Renal cortex interstitium (tissue), 11 donors: ENCODE data around the gene NLGN1. TPM values are rescaled to one million over a fixed set of nuclear protein-coding genes. Genes with fewer than 3 reads are reported as not detected.

ENCODE experiments used
- DNase-seq, 11 donors: peaks; one replicate each; pipeline ENCODE4 v3.0.0-alpha.2; 2013; ENCODE audit warnings: low read depth in 9 of 11, low spot score in 4 of 11; ENCODE audit errors: extremely low read depth in 1 of 11
- polyA plus RNA-seq, 3 donors: library from polyadenylated mRNA; unstranded; fragments of 120-200 nt; gene quantifications; one replicate each; pipeline ENCODE4 v1.2.1, GENCODE V29; 2013; ENCODE audit not compliant: insufficient read length in 3 of 3

NLGN1 gene
- polyA plus RNA-seq, 3 donors: 1.9 to 2.7 (median 2.5) TPM

- no peak for DNase-seq
These were observed 342.2 kb downstream of the NLGN1 start for GRCh38 chr3:173739726-173740125.

DNA sequence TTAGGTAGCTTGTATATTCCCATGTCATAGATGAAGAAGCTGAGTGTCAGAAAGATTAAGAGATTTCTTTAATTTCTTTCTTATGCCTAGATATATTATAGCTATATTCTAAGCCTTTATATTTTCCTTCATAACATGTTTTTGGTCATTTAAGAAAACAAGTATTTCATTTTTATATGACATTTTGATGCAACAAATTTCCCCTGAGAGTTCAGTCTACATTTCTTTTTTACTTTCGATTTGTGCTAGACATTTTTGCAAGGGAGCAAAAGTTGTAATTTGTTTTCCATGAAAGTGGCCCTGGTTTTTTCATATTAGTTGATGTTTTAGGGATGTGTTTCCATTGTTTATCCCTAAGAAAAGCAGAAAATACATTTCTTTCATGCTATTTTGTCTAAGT is 344.9 kb downstream of the NLGN1 start:
- no peak for DNase-seq

- DNase-seq: no peak
These were observed 345.6 kb downstream of the NLGN1 start for GRCh38 chr3:173743111-173743510.

- DNase-seq: no peak
These were observed 346.0 kb downstream of the NLGN1 start for GRCh38 chr3:173743516-173743915.

- no peak for DNase-seq
These were observed 346.9 kb downstream of the NLGN1 start for GRCh38 chr3:173744479-173744878.

DNA sequence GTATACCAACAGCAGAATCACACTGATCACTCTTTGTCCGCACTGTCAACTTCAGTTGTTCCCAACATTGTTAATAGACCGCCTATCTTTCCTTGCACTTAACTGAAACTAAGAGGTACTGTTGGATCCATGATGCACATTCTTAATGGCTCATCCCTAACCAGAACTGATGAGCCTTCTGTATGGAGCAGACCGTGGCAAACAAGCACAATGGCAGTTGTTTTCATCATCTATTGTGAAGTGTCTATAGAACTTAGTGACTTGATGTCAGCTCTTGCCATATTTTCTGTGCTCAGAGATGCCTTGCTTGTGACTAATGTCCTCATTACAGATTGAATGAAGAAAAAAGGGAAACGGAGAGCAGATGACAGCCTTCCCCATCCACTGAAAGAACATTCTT is 347.4 kb downstream of the NLGN1 start:
- DNase-seq: no peak

DNA sequence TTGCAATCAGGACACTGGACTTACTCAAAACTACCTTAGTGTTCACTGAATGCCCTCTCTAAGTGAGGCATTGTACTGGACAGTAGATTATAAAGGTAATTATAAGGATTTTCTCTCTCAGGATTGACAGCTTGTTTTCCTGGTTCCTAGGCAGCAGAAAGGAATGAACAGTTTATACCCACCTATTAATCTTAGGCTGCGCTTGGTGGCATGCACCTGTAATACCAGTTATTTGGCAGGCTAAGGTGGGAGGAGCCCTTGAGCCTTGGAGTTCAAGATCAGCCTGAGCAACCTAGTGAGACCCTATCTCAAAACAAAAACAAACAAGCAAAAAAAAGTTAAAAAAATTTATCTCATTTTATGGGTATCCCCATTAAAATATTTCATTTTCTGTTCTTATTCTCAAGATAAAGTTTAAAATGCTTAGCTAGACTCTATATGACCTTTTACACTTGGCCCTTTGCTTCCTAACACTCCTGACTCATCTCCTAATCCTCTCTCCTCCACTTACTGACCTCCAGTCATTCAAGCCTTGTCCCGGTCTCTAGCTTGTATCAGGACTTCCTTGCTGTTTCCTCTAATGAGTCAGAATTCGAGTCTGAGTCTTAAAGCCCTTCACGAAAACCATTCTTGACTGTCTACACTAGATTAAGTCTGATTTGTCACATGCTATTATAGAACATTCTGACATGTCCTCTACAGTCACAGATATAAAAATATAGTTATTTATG is 348.6 kb downstream of the NLGN1 start:
- DNase-seq: no peak

- no peak for DNase-seq
These were observed 349.9 kb downstream of the NLGN1 start for GRCh38 chr3:173747427-173747826.

- DNase-seq: no peak
These were observed 350.6 kb downstream of the NLGN1 start for GRCh38 chr3:173748105-173748504.

DNA sequence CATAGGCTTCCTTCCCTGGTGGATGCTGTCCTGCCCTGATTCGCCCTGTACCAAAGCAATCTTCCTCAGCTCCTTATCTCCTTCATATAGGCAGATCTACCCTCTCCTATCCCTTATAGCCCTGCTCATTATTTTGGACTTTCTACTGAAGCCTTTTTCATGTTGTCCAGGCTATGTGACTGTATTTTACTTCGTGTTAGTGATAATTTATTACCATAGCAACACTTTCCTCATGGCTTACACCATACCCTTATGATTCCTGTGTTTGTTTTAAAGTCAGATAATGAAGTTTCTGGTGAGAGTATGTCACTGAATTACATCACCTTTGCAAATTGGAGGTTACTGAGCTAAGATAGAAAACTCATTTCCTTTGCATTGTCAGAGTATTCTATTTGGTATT is 352.6 kb downstream of the NLGN1 start:
- no peak for DNase-seq

DNA sequence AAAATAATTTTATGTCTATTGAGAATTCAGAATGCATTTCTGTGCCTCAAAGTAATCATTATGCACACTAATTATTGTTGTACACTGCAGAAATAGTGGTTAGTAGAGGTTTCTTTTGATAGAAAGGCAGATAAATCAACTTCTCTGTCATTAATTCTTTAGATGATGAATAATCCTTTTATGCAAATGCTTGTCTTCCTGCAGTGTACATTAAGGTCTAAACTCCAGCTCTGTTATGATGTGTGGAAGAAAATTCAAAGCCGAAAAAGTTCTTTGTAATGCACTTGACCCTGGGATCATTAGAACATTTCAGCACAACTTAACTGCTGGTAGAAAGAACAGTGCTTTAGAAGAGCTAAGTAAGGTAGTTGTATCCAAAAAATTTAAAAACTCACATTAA is 353.0 kb downstream of the NLGN1 start:
- DNase-seq: no peak

DNA sequence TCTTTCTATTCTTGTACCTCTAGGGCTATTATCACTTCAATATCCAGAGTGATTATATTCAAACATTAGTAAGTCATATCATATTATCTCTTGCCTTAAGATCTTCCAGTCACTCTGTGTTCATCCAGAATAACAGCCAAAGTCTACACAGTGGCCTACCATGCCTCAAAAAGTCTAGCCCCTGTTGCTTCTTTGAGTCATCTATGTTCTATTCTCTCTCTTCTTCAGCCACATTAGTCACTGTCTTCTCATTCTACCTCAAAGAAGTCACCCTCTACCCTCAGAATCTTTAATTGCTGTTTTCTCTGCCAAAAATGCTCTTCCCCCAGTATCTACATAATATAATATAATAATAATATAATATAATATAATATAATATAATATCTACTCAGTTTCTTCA is 356.0 kb downstream of the NLGN1 start:
- DNase-seq: no peak

- DNase-seq: no peak
These were observed 357.6 kb downstream of the NLGN1 start for GRCh38 chr3:173755161-173755560.

GRCh38 chr3:173761161-173761560 is 363.6 kb downstream of the NLGN1 start:
- no peak for DNase-seq

DNA sequence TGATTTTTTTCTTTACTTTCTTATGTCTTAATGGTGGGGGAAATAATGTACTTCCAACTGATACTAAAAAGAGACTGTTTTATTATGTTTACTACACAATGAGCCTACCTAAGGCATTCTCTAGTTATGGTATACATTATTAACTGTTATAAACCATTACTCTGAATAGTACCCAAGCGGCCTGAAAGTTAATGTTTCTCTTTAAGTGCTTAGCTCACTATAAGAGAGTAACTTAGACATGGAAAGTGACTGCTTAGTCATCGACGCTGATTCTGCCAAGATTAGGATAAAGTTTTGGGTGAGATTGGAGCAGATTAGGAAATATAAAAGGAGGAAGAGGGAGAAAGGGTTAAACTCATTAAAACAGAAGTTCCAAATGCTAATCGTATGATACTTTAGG is 365.0 kb downstream of the NLGN1 start:
- no peak for DNase-seq

DNA sequence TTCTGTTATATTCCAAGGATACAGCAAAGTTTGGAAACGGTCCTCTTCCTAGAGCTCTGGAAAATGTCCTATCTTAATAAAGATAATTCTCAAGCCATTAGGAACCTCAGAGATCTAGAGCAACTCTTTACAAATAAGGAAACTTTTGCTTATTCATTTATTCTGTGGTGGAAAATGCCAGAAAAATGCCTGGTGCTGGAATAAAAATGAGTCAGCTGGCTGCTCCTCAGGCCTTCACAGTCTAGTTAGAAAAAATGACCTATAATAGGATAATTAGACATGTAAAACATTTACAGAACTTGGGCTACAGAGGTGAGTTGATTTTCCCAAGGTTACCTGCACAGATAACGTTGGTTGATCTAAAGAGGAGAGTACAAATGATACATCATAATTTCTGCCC is 372.5 kb downstream of the NLGN1 start:
- DNase-seq: no peak

DNA sequence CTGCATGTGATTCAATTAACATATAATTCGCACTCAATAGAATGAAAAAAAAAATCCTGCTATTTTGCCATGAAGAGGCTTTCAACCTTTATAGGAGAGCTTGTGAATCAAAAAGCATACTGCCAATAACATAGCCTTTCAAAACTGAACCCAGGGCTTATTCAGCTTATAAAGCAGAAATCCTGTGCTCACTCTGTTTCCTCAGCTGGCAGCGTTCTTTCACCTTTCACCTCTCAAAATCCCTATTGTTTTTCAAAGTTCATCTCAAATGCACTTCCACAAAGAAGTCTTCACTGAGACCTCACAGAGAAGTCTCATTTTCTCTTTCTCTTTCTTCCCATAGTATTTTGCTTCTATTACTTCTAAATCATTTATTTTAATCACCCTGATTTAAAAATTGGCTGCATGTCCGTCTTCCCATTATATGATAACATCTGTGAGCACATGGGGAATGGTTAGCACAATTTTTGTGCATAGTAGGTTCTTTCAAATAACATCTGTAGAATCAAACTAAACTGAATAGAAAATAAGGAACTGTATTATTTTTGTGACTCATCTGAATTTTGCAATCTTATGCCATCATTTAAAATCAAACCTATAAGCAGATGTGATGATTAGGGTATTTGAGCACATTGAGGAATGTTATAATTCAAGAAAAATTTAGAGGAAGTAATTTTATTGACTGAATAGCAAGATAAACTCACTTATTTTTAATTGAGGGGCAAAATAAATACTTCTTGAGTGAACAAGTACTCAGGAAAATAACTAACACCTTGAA is 373.4 kb downstream of the NLGN1 start:
- no peak for DNase-seq

- no peak for DNase-seq
These were observed 376.3 kb downstream of the NLGN1 start for GRCh38 chr3:173773800-173774199.

- no peak for DNase-seq
These were observed 376.8 kb downstream of the NLGN1 start for GRCh38 chr3:173774294-173774693.

GRCh38 chr3:173778251-173778650 is 380.7 kb downstream of the NLGN1 start:
- DNase-seq: no peak

DNA sequence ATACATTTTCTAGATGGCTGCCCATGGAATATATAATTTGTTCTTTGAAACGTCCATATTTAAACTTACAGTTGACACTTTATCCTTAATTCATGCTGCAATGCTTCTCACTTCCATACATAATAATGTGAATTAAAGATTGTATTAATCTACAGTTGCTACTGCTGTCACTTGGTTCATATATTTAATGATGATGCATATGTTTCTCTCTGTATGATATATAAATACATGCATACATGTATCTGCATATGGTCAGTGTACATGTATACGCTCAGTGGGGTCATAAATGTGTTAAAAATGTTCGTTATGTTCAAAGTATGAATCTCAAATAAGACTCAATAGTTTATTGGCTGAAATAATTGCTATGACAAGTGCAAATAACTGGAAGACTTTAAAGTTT is 382.5 kb downstream of the NLGN1 start:
- no peak for DNase-seq
